GM12878 (cell line): Measurements from ENCODE around the gene SIRT7. TPM values are rescaled to one million over a fixed set of nuclear protein-coding genes. Genes with fewer than 3 reads are reported as not detected.

ENCODE experiments used
- ATAC-seq: fragments of 200-7000 bp; cut with Tn5 transposase; 3 replicates; pipeline ENCODE4 v1.9.1; 2020; ENCODE audit warnings: mild to moderate bottlenecking, moderate library complexity
- BruUV-seq: library from RNA; stranded (reverse); fragments of 400-500 nt; replicated peaks from 2 replicates; lab custom pipeline; 2021; lab: Mats Ljungman, UMichigan
- CTCF ChIA-PET: fragments of 300-600 bp; sonication (Branson Sonifier 250); formaldehyde crosslinking; extraction: SDS; loops from one replicate; lab custom pipeline; 2021; ENCODE audit warnings: inconsistent platforms; lab: Yijun Ruan, JAX
- POLR2A ChIA-PET: fragments of 350-600 bp; formaldehyde crosslinking; extraction: SDS; loops from one replicate; lab custom pipeline; 2021; ENCODE audit warnings: inconsistent platforms; lab: Charles Lee
- RAD21 ChIA-PET: fragments of 300-600 bp; sonication (Branson Sonifier 250); formaldehyde crosslinking; loops from one replicate; lab custom pipeline; 2023; ENCODE audit warnings: antibody characterized with exemption; ENCODE audit not compliant: unreplicated experiment; lab: Charles Lee
- SMC1A ChIA-PET: fragments of 300-600 bp; sonication (Branson Sonifier 250); formaldehyde crosslinking; loops from one replicate; lab custom pipeline; 2023; ENCODE audit not compliant: unreplicated experiment, uncharacterized antibody; lab: Charles Lee
- DNase-seq: peaks from one replicate; pipeline ENCODE4 v3.0.0-alpha.2; 2011; ENCODE audit warnings: low read depth, low spot score
- FAIRE-seq: peaks from 3 replicates; lab custom pipeline; 2011; peaks lifted over from hg19 to GRCh38; lab: Jason Lieb, UNC
- H2AFZ ChIP-seq: 2 replicates; pipeline ENCODE4 v1.6.0; 2011; ENCODE audit warnings: low read depth, low read length, control low read depth; ENCODE audit not compliant: control insufficient read depth
- H3K27ac ChIP-seq: 2 replicates; pipeline ENCODE4 v1.5.1; 2011; ENCODE audit warnings: control low read depth; ENCODE audit not compliant: control insufficient read depth, insufficient read depth
- H3K27me3 ChIP-seq, 2 experiments: replicated peaks in 1 of 2; 2 replicates each; pipeline versions ENCODE4 v1.6.0 to v1.6.1; 2011; ENCODE audit warnings: low read length in 1 of 2; ENCODE audit not compliant: control insufficient read depth in 2 of 2, insufficient read depth in 2 of 2
- H3K36me3 ChIP-seq, 2 experiments: 2 replicates each; pipeline ENCODE4 v1.5.1; 2011; ENCODE audit warnings: low read length in 1 of 2; ENCODE audit not compliant: control insufficient read depth in 2 of 2, insufficient read depth in 2 of 2
- H3K4me1 ChIP-seq: 2 replicates; pipeline ENCODE4 v1.6.1; 2011; ENCODE audit warnings: mild to moderate bottlenecking, low read length, moderate library complexity, mixed read lengths; ENCODE audit not compliant: control insufficient read depth, insufficient read depth
- H3K4me2 ChIP-seq: 2 replicates; pipeline ENCODE4 v1.6.0; 2011; ENCODE audit warnings: control low read depth; ENCODE audit not compliant: control insufficient read depth, insufficient read depth
- H3K4me3 ChIP-seq: fragments of 200-600 bp; sonication (generic); 2 replicates; pipeline ENCODE4 v1.5.1; 2016
- H3K79me2 ChIP-seq: 2 replicates; pipeline ENCODE4 v1.6.0; 2011; ENCODE audit warnings: low read length; ENCODE audit not compliant: control insufficient read depth, insufficient read depth
- H3K9ac ChIP-seq: 2 replicates; pipeline ENCODE4 v1.8.0; 2011; ENCODE audit warnings: low read length, control low read depth, mixed read lengths; ENCODE audit not compliant: control insufficient read depth, insufficient read depth
- H3K9me3 ChIP-seq: replicated peaks from 3 replicates; pipeline ENCODE4 v1.5.1; 2011; ENCODE audit warnings: mild to moderate bottlenecking, low read length; ENCODE audit not compliant: control insufficient read depth, insufficient read depth
- H4K20me1 ChIP-seq: 2 replicates; pipeline ENCODE4 v1.6.0; 2011; ENCODE audit not compliant: control insufficient read depth, insufficient read depth
- BCL11A ChIP-seq: IDR thresholded peaks from 2 replicates; pipeline ENCODE4 v1.6.1; 2011; ENCODE audit warnings: low read depth, low read length
- BHLHE40 ChIP-seq, 2 experiments: fragments of 450-650 bp in 1 of 2; IDR thresholded peaks; 2 replicates each; pipeline ENCODE4 v1.6.1; 2011 to 2017; ENCODE audit warnings: low read depth in 2 of 2, borderline replicate concordance in 1 of 2, improper control_type of control experiment in 1 of 2, low read length in 1 of 2, mild to moderate bottlenecking in 1 of 2
- E4F1 ChIP-seq: fragments of 450-650 bp; IDR thresholded peaks from 2 replicates; pipeline ENCODE4 v1.6.1; 2018; ENCODE audit warnings: borderline replicate concordance, mild to moderate bottlenecking; ENCODE audit not compliant: partially characterized antibody
- EGR1 ChIP-seq, 2 experiments: IDR thresholded peaks; 1 replicate in 1 of 2; 2 replicates in 1 of 2; pipeline ENCODE4 v1.6.1; 2011 to 2012; ENCODE audit warnings: low read depth in 2 of 2, low read length in 2 of 2, borderline replicate concordance in 1 of 2, mild to moderate bottlenecking in 1 of 2, moderate library complexity in 1 of 2
- FOXK2 ChIP-seq: fragments of 450-650 bp; IDR thresholded peaks from 2 replicates; pipeline ENCODE4 v1.6.1; 2017; ENCODE audit warnings: mild to moderate bottlenecking, moderate library complexity
- HDGF ChIP-seq: fragments of 450-650 bp; IDR thresholded peaks from 2 replicates; pipeline ENCODE4 v1.6.1; 2016; ENCODE audit warnings: antibody characterized with exemption
- IKZF2 ChIP-seq, 2 experiments: fragments of 450-650 bp; IDR thresholded peaks; 2 replicates each; pipeline ENCODE4 v1.6.1; 2017; ENCODE audit warnings: mild to moderate bottlenecking in 2 of 2, moderate library complexity in 2 of 2
- JUND ChIP-seq: IDR thresholded peaks from 2 replicates; pipeline ENCODE4 v1.6.1; 2012; ENCODE audit warnings: low read depth, mild to moderate bottlenecking, low read length, improper control_type of control experiment, moderate library complexity
- NFXL1 ChIP-seq: fragments of 450-650 bp; IDR thresholded peaks from 2 replicates; pipeline ENCODE4 v1.6.1; 2017; ENCODE audit warnings: antibody characterized with exemption, mild to moderate bottlenecking, borderline replicate concordance
- NR2C1 ChIP-seq: fragments of 450-650 bp; IDR thresholded peaks from 2 replicates; pipeline ENCODE4 v1.6.1; 2017; ENCODE audit warnings: antibody characterized with exemption, mild to moderate bottlenecking, moderate library complexity
- POU2F2 ChIP-seq: IDR thresholded peaks from 3 replicates; pipeline ENCODE4 v1.6.1; 2011; ENCODE audit warnings: low read depth, mild to moderate bottlenecking, low read length, borderline replicate concordance
- RB1 ChIP-seq: fragments of 450-650 bp; formaldehyde crosslinking; IDR thresholded peaks from 2 replicates; pipeline ENCODE4 v1.6.1; 2017; ENCODE audit warnings: mild to moderate bottlenecking, borderline replicate concordance
- TAF1 ChIP-seq: IDR thresholded peaks from 2 replicates; pipeline ENCODE4 v1.6.1; 2011; ENCODE audit warnings: mild to moderate bottlenecking, low read depth, low read length, borderline replicate concordance
- USF1 ChIP-seq: IDR thresholded peaks from 2 replicates; pipeline ENCODE4 v1.6.1; 2011; ENCODE audit warnings: borderline replicate concordance, low read depth, mild to moderate bottlenecking, moderate library complexity, mixed read lengths, low read length; ENCODE audit not compliant: insufficient read depth; ENCODE audit errors: extremely low read length
- WGBS: methylation state at CpG from one replicate; pipeline ENCODE4 v1.1.6; 2016; ENCODE audit warnings: low lambda C conversion rate; ENCODE audit not compliant: insufficient replicate concordance, insufficient coverage; ENCODE audit errors: missing lambda C conversion rate; 5-methylcytosine and 5-hydroxymethylcytosine counted together
- in situ Hi-C: fragments of 300-500 bp; cut with MboI; formaldehyde crosslinking; loops from 9 replicates; pipeline ENCODE4 v1.14.3; 2018; ENCODE audit warnings: mixed read lengths
- intact Hi-C: fragments of 100-400 bp; cut with micrococcal nuclease; formaldehyde crosslinking; loops from one replicate; pipeline ENCODE4 v1.14.2; 2022; ENCODE audit not compliant: unreplicated experiment
- polyA plus RNA-seq, 11 experiments: library from polyadenylated mRNA; depleted of rRNA in 4 of 11; unstranded in 6 of 11; stranded (reverse) in 5 of 11; fragments of >200 nt; fragmentation: Nextera tagmentation in 4 of 11; fragmentation: Illumina TruSeq in 1 of 11; extraction: Ambion mirVana in 4 of 11; extraction: Trizol in 1 of 11; gene quantifications; 1 replicate in 1 of 11; 2 replicates in 10 of 11; pipeline versions ENCODE4 v1.2.1 to v1.2.3, GENCODE V29; 2011 to 2016; ENCODE audit warnings: inconsistent platforms in 2 of 11, missing spikeins in 2 of 11, low read depth in 1 of 11
- total RNA-seq, 4 experiments: library from RNA; depleted of rRNA in 3 of 4; stranded (reverse); fragments of >200 nt in 3 of 4; fragmentation: Illumina TruSeq in 1 of 4; extraction: Trizol in 1 of 4; gene quantifications; 2 replicates each; pipeline versions ENCODE4 v1.2.1 to v1.2.3, GENCODE V29; 2013 to 2021
- TF ChIP-seq, protein P1 (sequence below): fragments of 450-650 bp; IDR thresholded peaks from 2 replicates; pipeline ENCODE4 v1.6.1; 2016; ENCODE audit warnings: mild to moderate bottlenecking

SIRT7 gene
- total and polyA plus RNA-seq, 10 of the 15 experiments (the other 5 are each of a cell fraction or from before 2014, with no cell fraction given), result 1.2 to 56.2 (median 22.7) TPM

- TF ChIP-seq, protein P1, sequence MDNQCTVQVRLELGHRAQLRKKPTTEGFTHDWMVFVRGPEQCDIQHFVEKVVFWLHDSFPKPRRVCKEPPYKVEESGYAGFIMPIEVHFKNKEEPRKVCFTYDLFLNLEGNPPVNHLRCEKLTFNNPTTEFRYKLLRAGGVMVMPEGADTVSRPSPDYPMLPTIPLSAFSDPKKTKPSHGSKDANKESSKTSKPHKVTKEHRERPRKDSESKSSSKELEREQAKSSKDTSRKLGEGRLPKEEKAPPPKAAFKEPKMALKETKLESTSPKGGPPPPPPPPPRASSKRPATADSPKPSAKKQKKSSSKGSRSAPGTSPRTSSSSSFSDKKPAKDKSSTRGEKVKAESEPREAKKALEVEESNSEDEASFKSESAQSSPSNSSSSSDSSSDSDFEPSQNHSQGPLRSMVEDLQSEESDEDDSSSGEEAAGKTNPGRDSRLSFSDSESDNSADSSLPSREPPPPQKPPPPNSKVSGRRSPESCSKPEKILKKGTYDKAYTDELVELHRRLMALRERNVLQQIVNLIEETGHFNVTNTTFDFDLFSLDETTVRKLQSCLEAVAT, result no peak
- TF ChIP-seq FOXK2 (no peak), BCL11A (no peak), TAF1 (peak; percentile 76), RB1 (0 out of 2 replicates have a peak, but pooled peaks have one; percentile 54), JUND (no peak), POU2F2 (no peak), NR2C1 (peak; percentile 38; the same call in 1 of the 2 replicates)
Observed at GRCh38 chr17:81917565-81918332, at the start of gene SIRT7 (continued).

DNA sequence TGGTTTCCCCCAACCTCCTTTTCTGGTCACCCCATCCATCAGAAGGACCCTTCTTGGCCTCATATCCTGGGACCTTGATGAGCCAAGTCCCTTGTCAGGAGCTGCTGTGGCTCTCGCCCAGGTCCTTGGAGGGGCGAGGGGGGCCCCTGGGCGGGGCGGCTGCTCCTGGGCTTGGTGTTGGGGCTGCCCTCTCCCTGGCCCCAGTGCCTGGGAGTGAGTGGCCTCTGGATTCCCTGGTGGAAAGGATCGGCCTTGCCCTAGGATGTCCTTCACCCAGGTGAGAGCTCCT is 49.2 kb upstream of the SIRT7 start:
- POLR2A ChIA-PET, result interaction anchor here (0.6 to 2.3 kb wide), 10 partner anchors 9 to 325 kb away, joined by 3 to 18 read pairs (median 3); partner anchors contain the start of genes ASPSCR1, DCXR, FASN and MCRIP1
- H3K79me2 ChIP-seq, result no peaks in the 10 kb centered on the region
- no TSS peak for BruUV-seq
- peaks cover 18% of the 10 kb centered on the region for H3K4me1 ChIP-seq
- FAIRE-seq (no peak), DNase-seq (no peak), ATAC-seq (no peak)
- RAD21 ChIA-PET, result interaction anchor here (0.6 to 1.9 kb wide), 4 partner anchors 8 to 73 kb away, joined by 4 to 12 read pairs (median 6); partner anchors contain the start of genes CENPX and LRRC45
- no peak overlapping the region for H3K9ac ChIP-seq
- peaks cover 2 to 5% of the 10 kb centered on the region in 2 experiments for H3K27me3 ChIP-seq
- H2AFZ ChIP-seq, result peak overlapping the region; percentile 5; the same call in 1 of the 2 replicates
- in situ Hi-C loops, result no loop called here
- no peaks in the 10 kb centered on the region for H4K20me1 ChIP-seq
- peak overlapping the region; percentile 49 for H3K4me2 ChIP-seq
- SMC1A ChIA-PET, result interaction anchor here (1.2 to 2.0 kb wide), 3 partner anchors 10 to 71 kb away, joined by 4 to 9 read pairs (median 7); partner anchors contain the start of genes ASPSCR1 and DCXR
- no peaks in the 10 kb centered on the region for H3K36me3 ChIP-seq
- no peak overlapping the region for H3K4me3 ChIP-seq
- 44% methylated on average over 5 of the region's 5 CpGs for WGBS
- intact Hi-C loops, result loop anchor here (5.0 kb wide), 1 partner anchor 40 kb away; the partner anchor contains the start of gene MAFG
- H3K9me3 ChIP-seq, result no peaks in the 10 kb centered on the region
- no peak overlapping the region for H3K27ac ChIP-seq
- CTCF ChIA-PET, result interaction anchor here (0.7 to 2.9 kb wide), 3 partner anchors 8 to 54 kb away, joined by 3 to 28 read pairs (median 4); partner anchors contain the start of genes CENPX and LRRC45
- TF ChIP-seq HDGF (no peak), RB1 (no peak), E4F1 (no peak), NFXL1 (no peak), USF1 (no peak), BHLHE40 (IDR thresholded peaks at IDR 0.05; ENCODE audit: borderline replicate concordance in 1 of 2, low read depth in 2 of 2, low read length in 1 of 2) (no peak), IKZF2 (IDR thresholded peaks at IDR 0.05) (no peak), EGR1 (IDR thresholded peaks at IDR 0.05; ENCODE audit: borderline replicate concordance in 1 of 2, low read depth in 2 of 2, low read length in 2 of 2) (no peak)
